GM19397 (cell line): Measurements from ENCODE around the gene EMILIN2.

Experiments used
- ATAC-seq: cut with Tn5 transposase; IDR thresholded peaks from one replicate; pipeline ENCODE4 v1.9.1; 2021; ENCODE audit warnings: mild to moderate bottlenecking, moderate library complexity; ENCODE audit not compliant: unreplicated experiment

The EMILIN2 gene

GRCh38 chr18:2897448-2898185 is 50.8 kb downstream of the EMILIN2 start:
- ATAC-seq: no peak

- no peak for ATAC-seq
Measured at GRCh38 chr18:2898186-2898640, 51.4 kb downstream of the EMILIN2 start.

DNA sequence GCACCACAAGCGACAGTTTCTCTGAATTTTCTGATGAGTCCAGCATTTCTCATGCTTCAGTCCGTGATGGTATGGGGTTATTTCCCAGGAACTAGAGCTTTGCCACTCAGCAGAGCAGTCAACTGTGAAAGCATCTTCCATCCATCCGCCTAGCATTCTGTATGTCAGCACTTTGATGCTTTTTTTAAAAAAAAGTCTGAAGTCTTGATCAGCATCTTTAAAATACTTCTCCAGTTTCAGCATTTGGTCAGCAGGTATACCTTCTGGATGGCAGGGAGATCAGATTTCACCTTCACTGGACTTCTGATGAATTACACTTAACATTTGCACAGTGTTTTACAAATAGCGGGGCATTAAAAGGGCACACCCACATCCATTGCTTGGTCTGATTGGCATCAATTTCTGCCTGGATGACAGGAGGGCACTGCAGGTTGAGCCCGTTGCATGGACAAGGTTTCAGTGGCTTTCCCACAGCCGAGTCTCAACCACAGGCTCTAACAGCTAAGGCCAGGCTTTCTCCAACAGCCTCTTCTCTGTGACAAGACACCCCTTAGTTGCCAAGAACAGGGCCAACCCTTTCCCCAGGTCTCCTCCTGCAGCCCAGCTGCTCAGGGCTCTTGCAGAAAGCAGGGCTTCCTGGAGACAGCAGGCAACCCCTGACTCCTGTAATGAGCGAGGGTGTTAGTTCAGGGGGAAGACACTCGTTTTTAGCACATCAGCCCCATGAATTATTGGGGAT is 54.0 kb downstream of the EMILIN2 start:
- no peak for ATAC-seq

GRCh38 chr18:2901423-2901985 is 54.7 kb downstream of the EMILIN2 start:
- ATAC-seq: no peak

DNA sequence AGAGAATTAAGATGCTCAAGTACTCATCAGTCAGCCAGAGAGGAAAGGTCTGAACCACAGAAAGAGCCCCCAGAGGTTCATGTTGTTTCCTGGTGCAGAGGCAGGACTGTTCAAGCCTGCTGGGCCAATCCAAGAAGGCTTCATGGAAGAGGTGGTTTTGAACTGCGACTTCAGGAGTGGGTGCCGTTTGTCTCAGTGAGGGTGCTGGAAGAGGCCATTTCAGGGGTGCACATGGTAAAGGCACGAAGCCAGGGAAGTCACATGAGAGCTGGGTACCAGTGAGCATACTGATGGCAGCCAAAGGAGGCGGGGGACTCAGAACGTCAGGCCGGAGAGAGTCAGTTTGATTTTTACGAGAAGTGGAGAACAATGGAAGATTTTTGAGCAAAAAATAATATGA is 55.5 kb downstream of the EMILIN2 start:
- no peak for ATAC-seq

DNA sequence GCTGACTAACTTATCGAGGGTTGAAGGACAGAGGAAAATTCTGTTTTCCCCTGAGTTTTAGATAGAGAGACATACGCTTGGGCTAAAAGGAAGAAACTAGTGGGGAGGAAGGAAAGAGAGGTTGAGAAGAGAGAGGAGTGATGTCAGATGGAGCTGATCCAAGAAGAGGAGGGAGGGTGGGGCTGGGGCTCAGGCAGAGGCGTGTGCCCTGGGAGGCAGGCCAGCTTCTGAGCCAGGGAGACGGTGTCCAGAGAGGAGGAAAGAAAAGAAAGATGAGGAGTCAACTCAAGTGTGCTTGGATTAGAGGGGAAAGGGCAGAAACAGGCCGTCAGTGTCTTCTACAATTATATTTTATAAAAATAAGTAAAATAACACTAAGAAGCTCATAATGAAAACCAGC is 56.2 kb downstream of the EMILIN2 start:
- ATAC-seq: no peak

DNA sequence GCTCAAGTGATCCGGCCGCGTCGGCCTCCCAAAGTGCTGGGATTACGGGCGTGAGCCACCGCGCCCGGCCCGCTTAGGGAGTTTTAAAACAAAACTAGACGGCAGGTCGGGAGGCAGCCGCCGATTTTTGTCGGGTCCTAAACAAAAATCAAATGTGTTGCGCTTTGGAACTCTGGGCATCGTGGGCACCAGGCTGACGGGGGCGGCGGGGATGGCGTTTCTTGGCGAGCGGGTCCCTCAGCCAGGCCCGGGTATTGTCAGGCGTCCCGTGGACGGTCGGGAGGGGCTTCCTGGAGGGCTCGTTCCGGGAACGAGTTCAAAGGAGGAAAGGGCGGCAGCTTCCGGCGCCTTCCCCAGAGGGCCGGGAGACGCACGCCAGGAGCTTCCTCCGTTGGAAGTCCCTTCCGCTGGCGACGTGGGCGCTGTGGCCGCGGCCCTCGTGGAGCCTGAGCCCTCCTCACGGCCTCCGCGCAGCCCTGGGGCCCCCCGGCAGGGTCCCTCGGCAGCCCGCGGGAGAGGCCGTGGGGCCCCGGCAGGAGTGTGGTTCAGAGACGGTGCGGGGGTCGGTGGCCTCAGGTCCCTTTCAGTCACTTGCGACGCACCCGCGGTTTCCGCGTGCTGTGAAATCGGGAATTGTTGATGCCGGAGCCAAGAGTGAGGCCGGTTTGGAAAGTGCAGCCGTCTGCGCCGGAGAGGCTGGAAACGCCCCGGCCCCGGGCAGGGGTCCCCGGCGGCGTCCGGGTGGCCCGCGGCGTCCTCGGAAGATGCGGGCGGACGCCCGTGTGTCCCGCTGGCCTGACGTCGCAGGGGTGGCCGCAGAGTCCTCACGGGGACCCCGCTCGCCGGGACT is 59.3 kb downstream of the EMILIN2 start:
- peak; percentile 28 for ATAC-seq

GRCh38 chr18:2906704-2907549 is 60.1 kb downstream of the EMILIN2 start:
- peak; percentile 68 for ATAC-seq

- ATAC-seq: no peak
Measured at GRCh38 chr18:2907550-2908135, 60.8 kb downstream of the EMILIN2 start.

DNA sequence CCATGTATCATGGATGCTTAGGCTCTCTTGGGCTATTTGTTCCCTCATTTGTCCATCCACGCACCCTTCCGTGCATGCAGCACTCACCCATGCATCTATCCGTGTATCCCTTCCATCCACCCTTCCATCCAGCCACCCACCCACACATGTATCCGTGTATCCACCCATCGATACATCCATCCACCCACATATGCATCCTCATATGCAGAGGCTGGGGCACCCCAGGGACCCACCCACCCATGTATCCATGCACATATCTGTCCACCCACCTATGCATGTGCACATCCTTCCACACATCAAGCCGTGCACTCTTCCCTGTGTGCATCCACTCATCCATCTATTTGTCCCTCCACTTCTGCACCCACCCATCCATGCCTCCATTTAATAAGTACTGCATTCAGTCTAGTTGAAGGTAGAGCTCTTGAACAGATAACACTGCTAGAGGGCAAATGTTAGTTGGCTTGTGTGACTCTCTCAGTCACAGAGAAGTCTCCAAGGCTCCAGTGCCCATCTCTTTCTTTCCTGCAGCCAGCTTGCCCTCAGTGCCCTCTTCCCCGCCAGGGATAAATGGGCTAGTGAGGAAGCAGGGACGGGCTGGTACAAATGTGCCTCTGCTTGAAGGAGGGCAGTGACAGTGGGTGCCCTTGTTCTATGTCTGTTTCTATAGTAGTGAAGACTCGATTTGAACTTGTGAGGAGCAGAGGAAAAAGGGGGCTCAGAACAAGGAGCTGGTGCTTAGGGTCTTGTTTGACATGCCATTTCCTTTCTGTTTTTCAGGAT is 61.5 kb downstream of the EMILIN2 start:
- no peak for ATAC-seq

DNA sequence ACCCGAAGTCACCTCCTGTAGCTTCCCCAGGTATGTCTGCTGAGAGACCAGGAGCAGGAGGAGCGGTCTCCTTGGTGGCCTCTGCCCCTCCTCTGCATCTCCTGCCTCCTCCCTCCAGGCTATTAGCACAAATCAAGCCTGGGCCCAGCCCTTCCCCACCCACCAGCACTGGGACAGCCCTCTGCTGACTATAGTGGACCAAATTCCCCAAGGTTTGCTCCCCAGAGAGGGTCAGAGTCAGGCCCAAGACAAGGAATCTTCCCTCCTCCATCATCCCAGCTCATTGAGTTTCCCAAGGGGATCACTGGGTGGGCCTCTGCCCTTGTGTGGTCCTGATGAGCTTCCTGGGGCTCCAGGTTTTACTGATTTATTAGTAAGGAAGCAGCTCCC is 62.1 kb downstream of the EMILIN2 start:
- no peak for ATAC-seq

GRCh38 chr18:2909431-2910140 is 62.8 kb downstream of the EMILIN2 start:
- no peak for ATAC-seq

GRCh38 chr18:2910261-2910660 is 63.5 kb downstream of the EMILIN2 start:
- ATAC-seq: no peak

DNA sequence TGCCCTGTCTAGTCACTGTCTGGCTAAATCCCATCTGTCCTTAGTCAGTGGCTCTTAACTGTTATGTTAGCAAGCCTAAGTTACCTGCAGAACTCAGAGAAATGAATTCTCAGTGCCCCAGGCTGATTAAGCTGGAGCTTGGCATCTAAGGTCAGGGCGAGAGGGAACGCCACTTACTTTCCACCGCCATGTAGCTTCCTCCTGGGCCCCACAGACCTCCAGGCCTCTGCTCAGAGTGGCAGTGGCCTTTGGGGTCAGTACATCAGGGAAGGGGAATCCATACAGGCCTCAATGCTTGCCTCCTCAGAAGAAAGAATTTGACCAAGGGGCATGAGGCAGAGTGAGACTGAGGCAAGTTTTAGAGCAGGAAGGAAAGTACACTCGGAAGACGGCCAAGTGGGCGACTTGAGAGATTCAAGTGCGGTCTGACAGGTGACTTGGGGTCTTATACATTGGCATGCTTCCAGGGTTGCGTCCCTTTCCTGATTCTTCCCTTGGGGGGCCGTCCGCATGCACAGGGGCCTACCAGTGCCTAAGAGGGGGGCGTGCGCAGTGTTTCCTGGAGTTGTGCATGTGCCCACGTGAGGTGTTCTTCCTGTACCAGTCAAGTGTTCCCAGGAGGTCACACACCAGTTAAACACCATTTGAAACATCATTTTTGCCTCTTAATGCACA is 64.1 kb downstream of the EMILIN2 start:
- no peak for ATAC-seq

DNA sequence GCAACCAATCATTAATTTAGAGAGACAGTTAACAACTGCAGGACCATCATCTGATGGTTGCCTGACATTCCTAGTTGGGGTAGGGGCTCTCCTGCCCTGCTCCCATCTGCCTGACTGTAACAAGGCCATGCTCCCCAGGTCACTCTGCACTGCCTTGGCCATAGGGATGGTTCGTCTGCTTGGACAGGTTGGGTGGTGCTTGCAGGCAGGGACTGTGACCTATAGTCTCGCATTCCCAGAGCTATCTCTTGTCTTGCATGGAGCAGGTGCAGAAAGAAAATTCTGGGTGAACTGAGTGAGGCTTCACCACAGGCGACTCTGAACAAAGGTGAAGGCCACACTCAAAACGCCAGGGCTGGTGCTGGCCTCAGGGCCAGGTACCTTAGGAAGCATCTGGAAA is 64.7 kb downstream of the EMILIN2 start:
- ATAC-seq: no peak

DNA sequence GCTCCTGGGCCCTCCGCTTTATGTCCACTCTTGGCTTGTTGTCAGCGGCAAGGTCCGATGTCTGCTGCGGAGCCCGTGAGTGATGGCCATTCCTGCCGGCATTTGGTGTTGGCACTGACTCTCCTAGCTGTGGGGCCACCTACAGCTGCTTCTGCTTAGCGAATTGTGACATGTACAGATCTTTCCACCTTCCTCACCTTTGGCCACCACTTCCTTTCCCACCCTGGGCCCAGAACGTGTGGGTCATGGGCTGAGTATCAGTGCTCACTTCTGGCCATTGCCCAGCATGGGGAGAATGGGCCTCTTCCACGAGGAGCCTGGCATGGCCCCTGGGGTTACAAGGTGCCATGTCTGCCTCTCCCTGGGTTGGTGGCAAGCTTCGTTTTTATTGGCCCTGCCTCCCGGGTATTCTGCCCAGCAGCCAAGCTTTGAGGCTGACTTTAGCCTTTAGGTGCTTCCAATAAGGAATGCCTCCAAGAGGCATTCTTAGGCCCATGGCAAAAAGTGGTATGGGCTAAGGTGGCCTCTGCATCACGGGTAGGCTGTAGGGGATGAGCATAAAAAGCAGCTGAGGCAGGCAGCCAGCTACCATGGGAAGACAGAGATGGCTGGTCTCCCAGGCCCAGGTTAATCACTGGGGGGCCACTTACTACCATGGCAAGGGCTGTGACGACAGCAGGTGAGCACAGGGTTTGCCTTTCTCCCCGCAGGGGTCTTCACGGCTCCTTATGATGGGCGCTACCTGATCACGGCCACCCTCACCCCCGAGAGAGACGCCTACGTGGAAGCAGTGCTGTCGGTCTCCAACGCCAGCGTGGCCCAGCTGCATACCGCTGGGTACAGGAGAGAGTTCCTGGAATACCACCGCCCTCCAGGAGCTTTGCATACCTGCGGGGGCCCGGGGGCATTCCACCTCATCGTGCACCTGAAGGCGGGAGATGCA is 65.8 kb downstream of the EMILIN2 start:
- no peak for ATAC-seq
